Measurements from ENCODE around the gene CLCN3. TPM values are rescaled to one million over a fixed set of nuclear protein-coding genes. Genes with fewer than 3 reads are reported as not detected.

The CLCN3 gene
- total and polyA plus RNA-seq, 10 of the 15 experiments (the other 5 are each of a cell fraction or from before 2014, with no cell fraction given) = 4.0 to 22.8 (median 11.8) TPM

GRCh38 chr4:169659716-169660670, 39.6 kb downstream of the CLCN3 start (continued):
- TF ChIP-seq CHD1 (IDR thresholded peaks at IDR 0.05; ENCODE audit: low read depth, low read length) = no peak
- TF ChIP-seq SMC3 (IDR thresholded peaks at IDR 0.05; ENCODE audit: borderline replicate concordance, low read length) = no peak

GRCh38 chr4:169660929-169661328, 40.6 kb downstream of the CLCN3 start:
- no peak for FAIRE-seq
- ChIA-PET POLR2A (interaction anchor here (0.6 to 4.0 kb wide), 6 partner anchors 14 to 650 kb away, joined by 3 to 26 read pairs (median 7); partner anchors contain the start of genes CBR4 and CLCN3), CTCF (interaction anchor here (1.0 to 4.6 kb wide), 7 partner anchors 10 to 48 kb away, joined by 3 to 37 read pairs (median 8); partner anchors contain the start of genes CLCN3 and NEK1), RAD21 (ENCODE audit: unreplicated experiment) (interaction anchor here (2.8 to 4.9 kb wide), 4 partner anchors 14 to 49 kb away, joined by 7 to 35 read pairs (median 33); partner anchors contain the start of genes CLCN3 and NEK1), SMC1A (ENCODE audit: uncharacterized antibody, unreplicated experiment) (interaction anchor here (1.0 to 4.3 kb wide), 11 partner anchors 8 to 48 kb away, joined by 3 to 29 read pairs (median 11); partner anchors contain the start of genes CLCN3 and NEK1)
- H4K20me1 ChIP-seq (ENCODE audit: control insufficient read depth, insufficient read depth) = no peaks in the 10 kb centered on the region
- H3K36me3 ChIP-seq (ENCODE audit: control insufficient read depth in 2 of 2, insufficient read depth in 2 of 2, low read length in 1 of 2) = peaks cover 0 to 6% of the 10 kb centered on the region in 2 experiments; a peak in 1 of 4 replicates
- no peak overlapping the region for H3K4me3 ChIP-seq
- H3K9me3 ChIP-seq (replicated peaks; ENCODE audit: control insufficient read depth, insufficient read depth, low read length) = no peaks in the 10 kb centered on the region
- WGBS (ENCODE audit: insufficient coverage, insufficient replicate concordance, low lambda C conversion rate, missing lambda C conversion rate) = 95% methylated on average over 3 of the region's 3 CpGs
- no peak for TF ChIP-seq KLF5 (IDR thresholded peaks at IDR 0.05; ENCODE audit: partially characterized antibody)
- no peak for TF ChIP-seq ZBED1 (IDR thresholded peaks at IDR 0.05; ENCODE audit: borderline replicate concordance)
- no peak for TF ChIP-seq NR2F1 (conservative IDR thresholded peaks at IDR 0.05)
- no peak for TF ChIP-seq ZBTB4 (CRISPR knock-in tag; IDR thresholded peaks at IDR 0.05)
- no peak for DNase-seq (ENCODE audit: low read depth, low spot score)
- no peak overlapping the region for H3K9ac ChIP-seq (ENCODE audit: control insufficient read depth, insufficient read depth, low read length)
- peaks cover 3% of the 10 kb centered on the region for H3K4me1 ChIP-seq (ENCODE audit: control insufficient read depth, insufficient read depth, low read length)
- intact Hi-C loops (cut with micrococcal nuclease; ENCODE audit: unreplicated experiment) = loop anchor here (2.0 kb wide), 1 partner anchor 40 kb away; the partner anchor contains the start of gene CLCN3
- no peaks in the 10 kb centered on the region for H3K27me3 ChIP-seq (replicated peaks in 1 of 2; ENCODE audit: control insufficient read depth in 2 of 2, insufficient read depth in 2 of 2, low read length in 1 of 2)
- H3K79me2 ChIP-seq (ENCODE audit: control insufficient read depth, insufficient read depth, low read length) = peaks cover 33% of the 10 kb centered on the region
- H3K27ac ChIP-seq (ENCODE audit: control insufficient read depth, insufficient read depth) = no peak overlapping the region
- BruUV-seq (replicated peaks) = no TSS peak
- no peak overlapping the region for H3K4me2 ChIP-seq (ENCODE audit: control insufficient read depth, insufficient read depth)
- no peak for ATAC-seq
- no peak overlapping the region for H2AFZ ChIP-seq (ENCODE audit: control insufficient read depth, low read depth, low read length)
- in situ Hi-C loops (cut with MboI) = no loop called here
